Loucy (cell line): Measurements from ENCODE around the gene ZNF76.

Experiments used
- H2AFZ ChIP-seq: fragments of 200-600 bp; sonication (generic); 2 replicates; pipeline ENCODE4 v1.6.0; 2016; ENCODE audit warnings: antibody characterized with exemption, mild to moderate bottlenecking, low read length, moderate library complexity
- H3F3A ChIP-seq: fragments of 200-600 bp; 2 replicates; pipeline ENCODE4 v1.6.0; 2016; ENCODE audit warnings: antibody characterized with exemption, low read depth, mild to moderate bottlenecking
- H3K27me3 ChIP-seq: fragments of 200-600 bp; sonication (generic); 2 replicates; pipeline ENCODE4 v1.6.1; 2014; ENCODE audit warnings: low read length, mild to moderate bottlenecking; ENCODE audit not compliant: insufficient read depth, poor library complexity, severe bottlenecking
- H3K36me3 ChIP-seq: fragments of 200-600 bp; sonication (generic); 2 replicates; pipeline ENCODE4 v1.6.1; 2016; ENCODE audit warnings: low read length; ENCODE audit not compliant: insufficient read depth
- H3K4me1 ChIP-seq: fragments of 200-600 bp; sonication (generic); 2 replicates; pipeline ENCODE4 v1.5.1; 2014; ENCODE audit warnings: low read length, mild to moderate bottlenecking; ENCODE audit not compliant: insufficient read depth, poor library complexity, severe bottlenecking
- H3K4me2 ChIP-seq: fragments of 200-600 bp; sonication (generic); 2 replicates; pipeline ENCODE4 v1.6.0; 2014; ENCODE audit warnings: antibody characterized with exemption, low read length, low read depth, mild to moderate bottlenecking; ENCODE audit not compliant: poor library complexity, severe bottlenecking
- H3K4me3 ChIP-seq: fragments of 200-600 bp; sonication (generic); 2 replicates; pipeline ENCODE4 v1.5.1; 2014; ENCODE audit warnings: low read length, mild to moderate bottlenecking, mixed read lengths; ENCODE audit not compliant: poor library complexity, severe bottlenecking
- H3K79me2 ChIP-seq: fragments of 200-600 bp; sonication (generic); 2 replicates; pipeline ENCODE4 v1.6.1; 2014; ENCODE audit warnings: low read length; ENCODE audit not compliant: insufficient read depth
- H3K9ac ChIP-seq: fragments of 200-600 bp; sonication (generic); 2 replicates; pipeline ENCODE4 v1.6.0; 2014; ENCODE audit warnings: mild to moderate bottlenecking, low read depth, low read length, moderate library complexity; ENCODE audit not compliant: poor library complexity, severe bottlenecking
- H3K9me2 ChIP-seq: fragments of 200-600 bp; sonication (generic); replicated peaks from 2 replicates; pipeline ENCODE4 v1.6.1; 2016; ENCODE audit warnings: low read depth, low read length, mixed read lengths
- H3K9me3 ChIP-seq: fragments of 200-600 bp; sonication (generic); 2 replicates; pipeline ENCODE4 v1.6.1; 2014; ENCODE audit warnings: mild to moderate bottlenecking, antibody characterized with exemption, low read length, low read depth; ENCODE audit not compliant: insufficient read depth
- H4K20me1 ChIP-seq: fragments of 200-600 bp; sonication (generic); 2 replicates; pipeline ENCODE4 v1.6.0; 2014; ENCODE audit warnings: antibody characterized with exemption, low read length, mild to moderate bottlenecking; ENCODE audit not compliant: insufficient read depth, poor library complexity, severe bottlenecking
- CTCF ChIP-seq: fragments of 200-600 bp; sonication (generic); conservative IDR thresholded peaks from 2 replicates; pipeline ENCODE4 v1.5.1; 2014; ENCODE audit warnings: mild to moderate bottlenecking, antibody characterized with exemption, low read length
- EZH2phosphoT487 ChIP-seq: fragments of 200-600 bp; IDR thresholded peaks from 2 replicates; pipeline ENCODE4 v1.6.1; 2018; ENCODE audit warnings: antibody characterized with exemption, mild to moderate bottlenecking, moderate library complexity, borderline replicate concordance

Gene ZNF76

GRCh38 chr6:35248965-35249364 lies 10.6 kb upstream of the ZNF76 start:
- H3K79me2 ChIP-seq: no peaks in the 10 kb centered on the region
- no peaks in the 10 kb centered on the region for H3K27me3 ChIP-seq
- H4K20me1 ChIP-seq: no peaks in the 10 kb centered on the region
- peak overlapping the region; percentile 27 for H3K4me2 ChIP-seq
- H2AFZ ChIP-seq: no peak overlapping the region
- no peaks in the 10 kb centered on the region for H3K9me3 ChIP-seq
- no peaks in the 10 kb centered on the region for H3F3A ChIP-seq
- H3K9me2 ChIP-seq: no peaks in the 10 kb centered on the region
- no peak overlapping the region for H3K9ac ChIP-seq
- no peak overlapping the region for H3K4me3 ChIP-seq
- H3K4me1 ChIP-seq: peaks cover 15% of the 10 kb centered on the region
- H3K36me3 ChIP-seq: no peaks in the 10 kb centered on the region
- TF ChIP-seq CTCF: no peak
- no peak for TF ChIP-seq EZH2phosphoT487

GRCh38 chr6:35251949-35252348 lies 7.6 kb upstream of the ZNF76 start:
- H3K4me1 ChIP-seq: peaks cover 15% of the 10 kb centered on the region
- H4K20me1 ChIP-seq: no peaks in the 10 kb centered on the region
- H3F3A ChIP-seq: no peaks in the 10 kb centered on the region
- no peak overlapping the region for H2AFZ ChIP-seq
- no peaks in the 10 kb centered on the region for H3K27me3 ChIP-seq
- no peaks in the 10 kb centered on the region for H3K79me2 ChIP-seq
- TF ChIP-seq EZH2phosphoT487: no peak
- no peak for TF ChIP-seq CTCF
- H3K9me2 ChIP-seq: no peaks in the 10 kb centered on the region
- no peaks in the 10 kb centered on the region for H3K9me3 ChIP-seq
- no peak overlapping the region for H3K9ac ChIP-seq
- no peak overlapping the region for H3K4me3 ChIP-seq
- H3K4me2 ChIP-seq: no peak overlapping the region
- H3K36me3 ChIP-seq: no peaks in the 10 kb centered on the region

GRCh38 chr6:35253249-35253648 lies 6.3 kb upstream of the ZNF76 start:
- peaks cover 2% of the 10 kb centered on the region for H4K20me1 ChIP-seq
- peaks cover 12% of the 10 kb centered on the region for H3K79me2 ChIP-seq
- no peak overlapping the region for H2AFZ ChIP-seq

More at GRCh38 chr6:35253249-35253648, 6.3 kb upstream of the ZNF76 start:
- peaks cover 12% of the 10 kb centered on the region for H3K4me1 ChIP-seq
- no peak overlapping the region for H3K4me3 ChIP-seq
- H3K27me3 ChIP-seq: no peaks in the 10 kb centered on the region
- TF ChIP-seq EZH2phosphoT487: no peak
- TF ChIP-seq CTCF: no peak
- no peak overlapping the region for H3K9ac ChIP-seq
- H3K9me2 ChIP-seq: no peaks in the 10 kb centered on the region
- no peaks in the 10 kb centered on the region for H3K9me3 ChIP-seq
- no peaks in the 10 kb centered on the region for H3K36me3 ChIP-seq
- no peak overlapping the region for H3K4me2 ChIP-seq
- H3F3A ChIP-seq: no peaks in the 10 kb centered on the region
